Coronary artery (tissue), 2 donors: ENCODE data around the gene TBC1D9B.

Experiments
- DNase-seq: peaks from one replicate; pipeline ENCODE4 v3.0.0-alpha.2; 2017; ENCODE audit warnings: low spot score
- H3K27ac ChIP-seq, 2 donors: fragments of 200-600 bp; sonication (generic); one replicate each; pipeline ENCODE4 v1.5.1; 2016 to 2019
- H3K4me3 ChIP-seq: fragments of 200-600 bp; sonication (generic); 2 replicates; pipeline ENCODE4 v1.5.1; 2016; ENCODE audit warnings: mild to moderate bottlenecking, moderate library complexity
- CTCF ChIP-seq: fragments of 200-600 bp; sonication (generic); IDR thresholded peaks from one replicate; pipeline ENCODE4 v1.5.1; 2019; ENCODE audit warnings: antibody characterized with exemption

The TBC1D9B gene

DNA sequence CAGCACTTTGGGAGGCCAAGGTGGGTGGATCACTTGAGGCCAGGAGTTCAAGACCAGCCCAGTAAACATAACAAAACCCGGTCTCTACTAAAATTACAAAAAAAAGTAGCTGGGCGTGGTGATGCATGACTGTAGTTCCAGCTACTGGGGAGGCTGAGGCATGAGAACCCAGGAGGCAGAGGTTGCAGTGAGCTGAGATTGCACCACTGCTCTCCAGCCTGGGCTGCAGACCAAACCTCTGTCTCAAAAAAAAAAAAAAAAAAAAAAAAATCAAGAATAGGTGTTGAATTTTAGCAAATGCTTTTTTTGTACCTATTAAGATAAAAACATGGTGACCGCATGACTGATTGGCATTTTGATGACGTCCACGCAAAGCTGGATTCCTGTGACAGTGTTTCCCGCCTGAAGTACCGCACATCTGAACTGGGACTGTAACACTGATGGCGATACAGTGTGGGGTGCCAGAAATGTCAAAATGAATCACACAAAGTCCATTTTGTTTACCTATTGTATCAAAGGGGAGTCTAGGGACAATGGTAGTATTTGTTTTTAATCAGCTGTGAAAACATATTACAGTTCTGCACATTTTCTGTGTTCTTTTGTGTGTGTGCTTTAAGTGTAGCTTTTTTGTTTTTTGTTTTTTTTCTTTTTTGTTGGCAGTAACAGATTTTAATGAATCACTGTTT is 23.2 kb upstream of the TBC1D9B start:
- DNase-seq: no peak
- TF ChIP-seq CTCF: no peak
- H3K4me3 ChIP-seq: no peak overlapping the region
- no peak overlapping the region for H3K27ac ChIP-seq

DNA sequence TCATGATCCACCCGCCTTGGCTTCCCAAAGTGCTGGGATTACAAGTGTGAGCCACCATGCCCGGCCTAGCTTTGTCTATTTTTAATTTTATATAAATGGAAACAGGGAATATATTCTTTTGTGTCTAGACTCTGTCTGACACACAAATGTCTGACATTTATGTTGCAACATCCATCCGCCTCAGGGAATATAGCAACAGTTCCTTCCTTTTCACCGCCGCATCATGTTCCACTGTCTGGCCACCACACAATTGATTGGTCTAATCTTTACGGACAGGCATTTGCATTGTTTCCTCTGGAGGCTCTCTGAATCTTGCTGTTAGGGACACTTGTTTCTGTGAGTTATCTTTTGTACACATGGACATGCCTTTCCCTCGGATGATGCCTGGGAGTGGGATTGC is 20.1 kb upstream of the TBC1D9B start:
- TF ChIP-seq CTCF: no peak
- no peak for DNase-seq
- H3K27ac ChIP-seq: no peak overlapping the region
- H3K4me3 ChIP-seq: no peak overlapping the region

- no peak for DNase-seq
- no peak overlapping the region for H3K4me3 ChIP-seq
- no peak overlapping the region for H3K27ac ChIP-seq
- no peak for TF ChIP-seq CTCF
Measured at GRCh38 chr5:179926657-179927056, 19.0 kb upstream of the TBC1D9B start.

DNA sequence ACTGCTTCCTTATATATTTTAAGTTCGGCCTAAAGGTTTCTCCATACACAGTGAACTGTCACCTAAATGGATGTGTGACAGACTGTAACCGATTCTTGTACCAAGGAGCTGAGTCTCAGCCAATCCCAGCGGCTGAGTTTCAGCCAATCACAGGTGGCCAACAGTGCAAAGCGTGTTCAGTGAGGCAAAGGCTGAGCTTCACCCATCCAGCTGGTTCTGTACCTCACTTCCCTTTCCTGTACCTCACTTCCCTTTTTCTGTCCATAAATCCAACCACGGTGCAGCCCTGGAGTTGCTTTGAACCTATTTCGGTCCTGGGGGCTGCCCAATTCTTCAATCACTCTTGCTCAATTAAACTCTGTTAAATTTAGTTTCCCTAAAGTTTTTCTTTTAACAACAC is 15.7 kb upstream of the TBC1D9B start:
- DNase-seq: no peak
- Histone ChIP-seq H3K27ac (no peak overlapping the region), H3K4me3 (no peak overlapping the region)
- no peak for TF ChIP-seq CTCF

GRCh38 chr5:179920175-179920574 is 12.5 kb upstream of the TBC1D9B start:
- Histone ChIP-seq H3K27ac (no peak overlapping the region), H3K4me3 (no peak overlapping the region)
- DNase-seq: no peak
- TF ChIP-seq CTCF: no peak

DNA sequence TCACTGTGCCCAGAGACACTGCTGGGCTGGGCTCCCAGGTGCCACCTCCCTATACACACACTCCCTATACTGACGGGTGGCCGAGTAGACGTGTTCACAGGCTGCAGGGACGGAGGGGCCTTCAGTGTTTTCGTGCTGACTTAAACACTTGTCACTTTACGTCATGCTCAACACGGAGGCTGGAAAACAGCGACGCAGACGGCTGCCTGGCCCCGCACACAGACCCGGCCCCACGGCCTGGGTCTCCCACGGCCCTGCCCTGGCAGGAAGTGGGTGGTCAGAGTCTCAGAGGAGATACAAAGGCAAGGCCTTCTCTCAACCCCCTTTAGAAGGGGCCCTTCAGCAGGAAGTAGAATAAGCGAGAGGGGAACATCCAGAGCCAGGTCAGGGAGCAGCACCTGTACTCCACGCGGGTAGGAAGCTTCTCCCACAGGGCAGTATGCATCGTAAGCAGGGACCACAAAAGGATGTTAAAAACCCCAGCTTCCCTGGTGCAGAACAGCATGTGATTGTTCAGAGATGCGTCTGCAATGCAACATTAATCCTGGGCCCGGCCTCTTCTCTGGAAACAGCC is 11.9 kb upstream of the TBC1D9B start:
- no peak for TF ChIP-seq CTCF
- no peak overlapping the region for H3K27ac ChIP-seq
- no peak overlapping the region for H3K4me3 ChIP-seq
- DNase-seq: peak; percentile 36

DNA sequence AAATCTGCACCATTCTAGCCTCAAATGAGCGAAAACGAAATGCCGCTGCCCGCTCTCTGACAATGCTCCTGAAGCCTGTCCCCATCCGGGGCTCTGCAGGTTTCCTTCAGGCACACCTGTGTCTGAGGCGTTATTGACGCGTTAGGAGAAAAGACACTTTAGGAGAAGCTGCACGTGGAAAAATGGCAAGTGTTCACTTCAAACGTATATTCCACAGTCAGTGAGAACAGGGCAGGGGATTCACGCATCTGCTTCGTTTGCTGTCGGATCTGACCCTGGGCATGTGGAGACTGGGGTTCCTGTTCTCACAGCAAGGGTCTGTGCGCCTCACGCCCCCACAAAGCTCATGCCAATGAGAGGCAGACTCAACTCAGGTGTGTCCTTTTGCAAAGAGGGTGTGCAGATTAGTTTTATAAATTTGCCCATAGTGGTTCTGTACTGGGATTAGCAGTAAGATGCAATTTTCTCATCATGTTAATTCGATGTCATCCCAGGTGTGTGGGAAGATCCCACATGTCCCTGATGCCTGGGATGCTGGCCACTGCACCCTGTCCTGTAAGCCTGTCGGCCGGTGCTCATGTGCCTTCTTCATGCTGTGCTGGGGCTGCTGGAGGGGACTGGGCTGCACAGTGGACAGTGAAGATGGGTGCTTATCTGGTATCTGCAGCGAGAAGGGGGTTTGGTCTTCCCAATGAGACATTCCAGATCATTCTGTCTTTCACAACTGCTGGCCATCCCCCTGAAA is 11.2 kb upstream of the TBC1D9B start:
- no peak for TF ChIP-seq CTCF
- H3K4me3 ChIP-seq: no peak overlapping the region
- H3K27ac ChIP-seq: no peak overlapping the region
- peak; percentile 57 for DNase-seq
